ENCODE results near the gene WNT7B.

Gene WNT7B

DNA sequence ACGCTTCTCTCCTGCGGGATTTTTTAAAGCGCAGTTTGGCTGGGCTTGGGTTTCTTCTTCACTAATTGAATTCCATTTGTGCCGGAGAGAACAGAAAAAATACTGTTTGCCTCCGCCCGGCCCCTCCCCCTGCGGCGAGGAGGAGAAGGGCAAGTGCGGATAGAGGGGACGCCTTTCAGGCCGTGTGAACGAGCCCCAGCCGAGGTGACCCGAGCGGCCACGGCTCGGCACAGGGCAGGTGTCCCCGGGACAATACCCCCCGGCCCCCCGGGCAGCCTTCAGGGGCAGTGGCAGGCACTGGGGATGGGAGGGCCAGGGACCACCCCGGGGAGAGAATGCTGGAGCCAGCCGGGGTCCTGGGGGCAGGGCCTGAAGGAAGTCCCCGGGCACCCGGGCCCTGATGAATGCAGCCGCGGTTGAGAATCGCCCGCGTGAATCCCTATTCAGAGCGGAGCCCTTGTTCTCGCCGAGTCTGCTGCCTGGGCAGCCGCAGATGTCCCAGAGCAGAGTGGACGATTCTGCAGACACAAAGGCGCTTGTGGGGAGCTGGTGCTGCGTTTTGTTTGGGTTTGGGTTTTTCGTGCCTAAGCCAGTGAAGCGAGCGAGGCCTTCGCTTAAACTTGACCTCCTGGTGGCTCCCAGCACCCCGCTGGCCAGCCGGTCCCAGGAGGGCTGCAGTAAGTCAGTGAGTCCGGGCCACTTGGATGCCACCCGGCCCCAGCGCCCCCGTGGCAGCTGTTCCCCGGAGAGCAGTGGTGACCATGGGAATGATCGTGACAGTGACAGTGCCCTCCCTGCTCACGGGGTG, 96.0 kb downstream of the WNT7B start:
- no peak overlapping the region for H3K27ac Mint-ChIP-seq
- DNase-seq = peak; percentile 46
- no peaks in the 10 kb centered on the region for H3K9me3 Mint-ChIP-seq
- no peaks in the 10 kb centered on the region for H3K36me3 Mint-ChIP-seq (ENCODE audit: low read depth)
- TF ChIP-seq, protein P1, sequence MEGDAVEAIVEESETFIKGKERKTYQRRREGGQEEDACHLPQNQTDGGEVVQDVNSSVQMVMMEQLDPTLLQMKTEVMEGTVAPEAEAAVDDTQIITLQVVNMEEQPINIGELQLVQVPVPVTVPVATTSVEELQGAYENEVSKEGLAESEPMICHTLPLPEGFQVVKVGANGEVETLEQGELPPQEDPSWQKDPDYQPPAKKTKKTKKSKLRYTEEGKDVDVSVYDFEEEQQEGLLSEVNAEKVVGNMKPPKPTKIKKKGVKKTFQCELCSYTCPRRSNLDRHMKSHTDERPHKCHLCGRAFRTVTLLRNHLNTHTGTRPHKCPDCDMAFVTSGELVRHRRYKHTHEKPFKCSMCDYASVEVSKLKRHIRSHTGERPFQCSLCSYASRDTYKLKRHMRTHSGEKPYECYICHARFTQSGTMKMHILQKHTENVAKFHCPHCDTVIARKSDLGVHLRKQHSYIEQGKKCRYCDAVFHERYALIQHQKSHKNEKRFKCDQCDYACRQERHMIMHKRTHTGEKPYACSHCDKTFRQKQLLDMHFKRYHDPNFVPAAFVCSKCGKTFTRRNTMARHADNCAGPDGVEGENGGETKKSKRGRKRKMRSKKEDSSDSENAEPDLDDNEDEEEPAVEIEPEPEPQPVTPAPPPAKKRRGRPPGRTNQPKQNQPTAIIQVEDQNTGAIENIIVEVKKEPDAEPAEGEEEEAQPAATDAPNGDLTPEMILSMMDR (IDR thresholded peaks at IDR 0.05) = peak; percentile 7
- peaks cover 34% of the 10 kb centered on the region for H3K4me1 Mint-ChIP-seq
- H3K27me3 Mint-ChIP-seq (ENCODE audit: low read depth, poor library complexity) = peaks cover 72% of the 10 kb centered on the region
- H3K4me3 Mint-ChIP-seq = peak overlapping the region; percentile 75

DNA sequence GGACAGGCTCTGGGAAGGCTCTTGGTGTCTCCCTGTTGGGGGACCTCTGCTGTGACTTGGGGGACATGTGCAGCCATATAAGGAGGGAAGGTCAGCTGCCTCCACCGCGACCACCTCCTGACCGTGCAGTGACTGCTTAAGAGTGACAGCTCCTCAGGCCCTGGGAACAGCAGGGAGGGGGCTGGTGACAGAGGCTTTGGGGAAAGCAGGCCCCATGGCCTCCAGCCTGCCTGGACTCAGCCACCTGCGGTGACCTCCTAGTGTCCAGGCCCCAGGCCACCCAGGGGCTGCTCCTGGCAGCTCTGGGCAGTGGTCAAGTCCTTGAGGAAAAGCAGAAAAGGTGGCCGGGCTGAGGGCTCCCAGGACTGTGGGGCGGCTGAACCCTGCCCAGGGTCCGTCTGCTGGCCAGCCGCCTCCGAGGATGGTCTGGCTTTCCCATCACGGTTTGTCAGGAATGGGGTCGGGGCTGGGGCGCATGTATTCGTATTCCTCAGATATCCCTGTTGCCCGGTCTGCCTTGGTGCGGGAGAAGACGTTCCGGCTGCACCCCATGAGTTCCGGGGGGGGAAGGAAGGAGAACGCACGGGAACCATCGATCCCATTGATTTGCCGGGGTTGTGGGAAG, 96.8 kb downstream of the WNT7B start:
- Mint-ChIP-seq H3K4me3 (peak overlapping the region; percentile 75), H3K9me3 (no peaks in the 10 kb centered on the region), H3K27me3 (ENCODE audit: low read depth, poor library complexity) (peaks cover 79% of the 10 kb centered on the region), H3K36me3 (ENCODE audit: low read depth) (no peaks in the 10 kb centered on the region), H3K27ac (no peak overlapping the region), H3K4me1 (peaks cover 34% of the 10 kb centered on the region)
- TF ChIP-seq, protein P1 (IDR thresholded peaks at IDR 0.05) = no peak
- no peak for DNase-seq

DNA sequence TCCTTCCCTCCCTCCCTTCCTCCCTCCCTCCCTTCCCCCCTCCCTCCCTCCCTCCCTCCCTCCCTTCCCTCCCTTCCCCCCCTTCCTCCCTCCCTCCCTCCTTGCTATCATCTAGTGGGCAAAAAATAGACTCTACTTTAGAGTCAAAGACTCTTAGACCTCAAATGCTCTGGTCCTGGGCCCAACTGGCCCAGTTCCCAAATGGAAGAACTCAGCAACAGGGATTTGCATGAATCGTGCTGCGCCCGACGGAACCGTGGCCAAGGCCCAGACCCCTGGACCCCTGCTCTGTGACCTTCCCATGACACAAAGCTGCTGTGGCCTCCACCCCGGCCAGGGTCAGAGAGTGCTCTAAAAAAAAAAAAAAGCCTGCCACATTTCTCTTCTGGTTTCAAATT, 97.4 kb downstream of the WNT7B start:
- Mint-ChIP-seq H3K4me1 (peaks cover 34% of the 10 kb centered on the region), H3K27ac (no peak overlapping the region), H3K4me3 (peak overlapping the region; percentile 17), H3K27me3 (ENCODE audit: low read depth, poor library complexity) (peaks cover 86% of the 10 kb centered on the region), H3K9me3 (no peaks in the 10 kb centered on the region), H3K36me3 (ENCODE audit: low read depth) (no peaks in the 10 kb centered on the region)
- TF ChIP-seq, protein P1 (IDR thresholded peaks at IDR 0.05) = no peak
- no peak for DNase-seq

DNA sequence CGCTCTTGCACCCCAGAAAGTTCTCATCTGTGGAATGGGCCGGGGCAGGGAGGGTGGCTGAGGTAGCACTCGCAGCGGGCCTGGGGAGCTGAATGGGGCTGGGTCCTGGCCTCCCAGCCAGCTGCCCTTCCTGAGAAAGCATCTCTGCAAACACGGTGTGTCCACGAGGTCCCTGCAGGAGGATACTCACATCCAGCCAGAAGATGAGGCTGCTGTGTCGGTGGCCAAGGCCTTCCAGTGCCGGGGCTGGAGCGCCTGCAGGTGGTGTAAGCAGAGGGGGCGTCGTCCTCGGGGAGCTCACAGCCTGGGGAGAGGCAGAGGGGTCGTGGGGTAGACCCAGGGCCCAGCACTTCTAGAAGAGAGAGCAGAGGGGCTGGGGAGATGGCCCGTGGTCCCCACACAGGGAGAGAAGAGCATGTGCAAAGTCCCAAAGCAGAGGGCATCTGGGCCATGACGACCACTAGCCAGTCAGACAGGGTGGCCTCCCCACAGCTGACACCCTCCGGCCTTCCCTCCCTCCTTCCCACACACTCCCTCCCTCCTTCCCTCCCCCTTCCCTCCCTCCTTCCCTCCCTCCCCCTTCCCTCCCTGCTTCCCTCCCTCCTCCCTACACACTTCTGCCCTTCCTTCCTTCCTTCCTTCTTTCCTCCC, 97.9 kb downstream of the WNT7B start:
- H3K4me1 Mint-ChIP-seq = peaks cover 34% of the 10 kb centered on the region
- no peak for DNase-seq
- no peak overlapping the region for H3K27ac Mint-ChIP-seq
- no peak overlapping the region for H3K4me3 Mint-ChIP-seq
- no peaks in the 10 kb centered on the region for H3K36me3 Mint-ChIP-seq (ENCODE audit: low read depth)
- TF ChIP-seq, protein P1 (IDR thresholded peaks at IDR 0.05) = no peak
- H3K9me3 Mint-ChIP-seq = peaks cover under 1% of the 10 kb centered on the region
- peaks cover 90% of the 10 kb centered on the region for H3K27me3 Mint-ChIP-seq (ENCODE audit: low read depth, poor library complexity)

DNA sequence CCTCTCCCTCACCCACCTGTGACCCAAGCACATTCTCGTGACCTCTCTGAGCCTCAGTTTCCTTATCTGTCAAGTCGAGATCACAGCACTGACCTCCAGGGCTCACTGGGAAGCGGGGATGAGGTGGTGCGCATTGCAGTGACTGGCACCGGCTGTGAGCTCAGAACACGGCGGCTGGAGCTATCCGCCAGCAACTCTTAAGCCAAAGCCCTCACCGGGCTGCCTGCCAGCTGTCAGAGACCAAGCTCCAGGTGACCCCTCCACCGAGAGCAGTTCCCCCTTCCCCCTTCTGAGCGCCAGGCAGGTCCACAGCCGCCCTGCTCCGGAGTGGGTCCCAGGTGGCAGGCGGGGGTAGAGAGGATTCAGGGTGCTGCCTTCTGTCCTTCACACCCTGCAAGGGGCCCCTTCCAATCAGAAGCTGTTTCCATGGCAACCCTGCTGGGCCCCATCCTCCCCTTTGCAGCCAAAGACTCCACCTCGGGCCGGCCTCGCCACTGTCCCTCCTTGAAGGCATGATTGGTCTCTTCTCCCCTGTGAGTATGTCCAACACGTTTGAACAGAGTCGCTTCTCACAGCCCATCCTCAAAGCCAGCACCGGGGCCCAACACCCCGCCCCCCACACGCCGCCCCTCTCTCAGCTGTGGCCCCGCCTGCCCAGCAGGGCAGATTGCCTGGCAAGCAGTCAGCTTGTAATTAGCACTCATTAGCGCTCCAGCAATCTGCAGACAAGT, 98.7 kb downstream of the WNT7B start:
- H3K9me3 Mint-ChIP-seq = peaks cover 8% of the 10 kb centered on the region
- H3K27ac Mint-ChIP-seq = no peak overlapping the region
- H3K27me3 Mint-ChIP-seq (ENCODE audit: low read depth, poor library complexity) = peaks cover 89% of the 10 kb centered on the region
- H3K36me3 Mint-ChIP-seq (ENCODE audit: low read depth) = peaks cover 4% of the 10 kb centered on the region
- TF ChIP-seq, protein P1 (IDR thresholded peaks at IDR 0.05) = no peak
- no peak overlapping the region for H3K4me3 Mint-ChIP-seq
- peak; percentile 40 for DNase-seq
- peaks cover 34% of the 10 kb centered on the region for H3K4me1 Mint-ChIP-seq

Measured in nephron progenitor cell (in vitro differentiated cells).